ENCODE data around the gene TSPAN33.

The TSPAN33 gene

DNA sequence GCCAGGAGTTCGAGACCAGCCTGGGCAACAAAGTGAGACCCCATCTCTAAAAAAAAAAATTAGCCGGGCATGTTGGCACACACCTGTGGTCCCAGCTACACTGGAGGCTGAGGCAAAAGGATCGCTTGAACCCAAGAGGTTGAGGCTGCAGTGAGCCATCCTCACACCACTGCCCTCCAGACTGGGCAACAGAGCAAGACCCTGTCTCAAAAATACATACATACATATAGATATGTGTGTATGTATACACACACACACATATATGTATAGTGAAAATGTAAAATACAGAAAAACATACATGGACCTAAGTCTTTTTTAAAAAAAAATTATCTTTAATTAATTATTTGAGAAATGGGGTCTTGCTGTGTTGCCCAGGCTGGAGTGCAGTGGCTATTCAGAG, 49.4 kb downstream of the TSPAN33 start:
- no peak overlapping the region for H2BK12ac ChIP-seq (ENCODE audit: low read length in 2 of 2)
- no peak overlapping the region for H3K18ac ChIP-seq (ENCODE audit: low read depth in 1 of 2, low read length in 2 of 2)
- no peak overlapping the region for H3K4me2 ChIP-seq (ENCODE audit: low read length, poor library complexity, severe bottlenecking)
- no peak overlapping the region for H2BK15ac ChIP-seq (ENCODE audit: low read depth, poor library complexity, severe bottlenecking)
- H2BK5ac ChIP-seq (ENCODE audit: low read depth, low read length, poor library complexity, severe bottlenecking), result no peak overlapping the region
- peaks cover 0 to 6% of the 10 kb centered on the region in 2 experiments for H3K36me3 ChIP-seq (ENCODE audit: control insufficient read depth in 1 of 2, insufficient read depth in 2 of 2, low read depth in 1 of 2, low read length in 2 of 2)
- WGBS, result 89% methylated on average over 2 of the region's 3 CpGs
- H2BK120ac ChIP-seq (ENCODE audit: low read depth, low read length), result no peak overlapping the region
- H3K4ac ChIP-seq (ENCODE audit: low read depth in 1 of 2, low read length in 2 of 2), result no peak overlapping the region
- DNase-seq, result no peak
- H3K9me3 ChIP-seq (ENCODE audit: control insufficient read depth, low read length), result no peaks in the 10 kb centered on the region
- peaks cover 35% of the 10 kb centered on the region for H3K79me1 ChIP-seq (replicated peaks; ENCODE audit: low read length, poor library complexity, severe bottlenecking)
- no peak overlapping the region for H3K27ac ChIP-seq (ENCODE audit: low read length, poor library complexity, severe bottlenecking)
- H3K4me3 ChIP-seq (ENCODE audit: insufficient read depth in 1 of 2, low read depth in 1 of 2, low read length in 2 of 2), result no peak overlapping the region
- peaks cover 0 to 32% of the 10 kb centered on the region in 2 experiments for H3K27me3 ChIP-seq (ENCODE audit: control insufficient read depth in 1 of 2, insufficient read depth in 1 of 2, low read length in 2 of 2)
- H3K9ac ChIP-seq (ENCODE audit: low read length), result no peak overlapping the region
- peaks cover 5% of the 10 kb centered on the region for H3K4me1 ChIP-seq (ENCODE audit: control insufficient read depth, insufficient read depth, low read depth, low read length)
- H4K8ac ChIP-seq (ENCODE audit: low read length), result no peak overlapping the region
- H4K91ac ChIP-seq (ENCODE audit: low read length), result no peak overlapping the region
- no peak overlapping the region for H3K14ac ChIP-seq (ENCODE audit: low read length in 2 of 2)
- H3K23ac ChIP-seq (ENCODE audit: low read length in 2 of 2), result no peak overlapping the region
- no peak overlapping the region for H2AK5ac ChIP-seq (ENCODE audit: low read length, severe bottlenecking)
- no peak overlapping the region for H2AFZ ChIP-seq (ENCODE audit: low read depth, low read length)

DNA sequence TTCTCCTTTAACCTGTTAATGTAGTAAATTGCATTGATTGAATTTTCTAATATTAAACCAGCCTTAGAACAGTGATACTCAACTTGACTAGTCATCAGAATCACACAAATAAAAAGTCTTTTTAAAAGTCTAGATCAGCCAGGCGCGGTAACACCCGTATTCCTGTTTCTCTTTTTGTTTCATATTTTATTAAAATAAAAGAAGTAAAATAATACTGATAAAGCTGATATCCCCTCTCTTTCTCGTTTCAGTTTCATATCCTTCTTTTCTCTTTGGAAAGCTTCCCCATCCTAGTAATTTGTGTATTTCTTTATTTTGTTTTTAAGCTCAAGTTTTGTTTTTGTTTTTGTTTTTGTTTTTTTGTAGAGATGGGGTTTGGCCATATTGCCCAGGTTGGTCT, 53.3 kb downstream of the TSPAN33 start:
- Histone ChIP-seq H3K27me3 (ENCODE audit: control insufficient read depth in 1 of 2, insufficient read depth in 1 of 2, low read length in 2 of 2) (no peaks in the 10 kb centered on the region), H3K23ac (ENCODE audit: low read length in 2 of 2) (no peak overlapping the region), H4K8ac (ENCODE audit: low read length) (no peak overlapping the region)

DNA sequence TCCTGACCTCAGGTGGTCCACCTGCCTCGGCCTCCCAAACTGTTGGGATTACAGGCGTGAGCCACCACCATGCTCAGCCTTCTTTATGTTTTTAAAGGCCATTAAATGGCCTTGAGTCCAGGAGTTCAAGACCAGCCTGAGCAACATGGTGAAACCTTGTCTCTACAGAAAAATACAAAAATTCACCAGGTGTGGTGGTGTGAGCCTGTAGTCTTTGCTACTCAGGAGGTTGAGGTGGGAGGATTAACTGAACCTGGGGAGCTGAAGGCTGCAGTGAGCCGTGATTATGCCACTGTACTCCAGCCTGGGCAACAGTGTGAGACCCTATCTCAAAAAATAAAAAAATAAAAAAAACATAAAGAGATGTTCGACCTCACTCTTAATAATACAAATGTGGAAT, 54.9 kb downstream of the TSPAN33 start:
- peaks cover 2% of the 10 kb centered on the region for H3K4me1 ChIP-seq (ENCODE audit: control insufficient read depth, insufficient read depth, low read depth, low read length)
- H3K4me2 ChIP-seq (ENCODE audit: low read length, poor library complexity, severe bottlenecking), result no peak overlapping the region
- no peak overlapping the region for H3K4me3 ChIP-seq (ENCODE audit: insufficient read depth in 1 of 2, low read depth in 1 of 2, low read length in 2 of 2)
- peaks cover 21% of the 10 kb centered on the region for H3K79me1 ChIP-seq (replicated peaks; ENCODE audit: low read length, poor library complexity, severe bottlenecking)
- no peak overlapping the region for H2BK15ac ChIP-seq (ENCODE audit: low read depth, poor library complexity, severe bottlenecking)
- WGBS, result 100% methylated on average over 3 of the region's 4 CpGs
- no peak overlapping the region for H2AFZ ChIP-seq (ENCODE audit: low read depth, low read length)
- H3K23ac ChIP-seq (ENCODE audit: low read length in 2 of 2), result no peak overlapping the region
- no peak for DNase-seq
- H3K27me3 ChIP-seq (ENCODE audit: control insufficient read depth in 1 of 2, insufficient read depth in 1 of 2, low read length in 2 of 2), result no peaks in the 10 kb centered on the region
- H3K18ac ChIP-seq (ENCODE audit: low read depth in 1 of 2, low read length in 2 of 2), result no peak overlapping the region
- H3K14ac ChIP-seq (ENCODE audit: low read length in 2 of 2), result no peak overlapping the region
- H2AK5ac ChIP-seq (ENCODE audit: low read length, severe bottlenecking), result no peak overlapping the region
- no peak overlapping the region for H2BK120ac ChIP-seq (ENCODE audit: low read depth, low read length)
- no peak overlapping the region for H3K4ac ChIP-seq (ENCODE audit: low read depth in 1 of 2, low read length in 2 of 2)
- H3K9ac ChIP-seq (ENCODE audit: low read length), result no peak overlapping the region
- no peak overlapping the region for H2BK12ac ChIP-seq (ENCODE audit: low read length in 2 of 2)
- peaks cover 0 to 10% of the 10 kb centered on the region in 2 experiments for H3K36me3 ChIP-seq (ENCODE audit: control insufficient read depth in 1 of 2, insufficient read depth in 2 of 2, low read depth in 1 of 2, low read length in 2 of 2)
- no peaks in the 10 kb centered on the region for H3K9me3 ChIP-seq (ENCODE audit: control insufficient read depth, low read length)
- no peak overlapping the region for H4K91ac ChIP-seq (ENCODE audit: low read length)
- no peak overlapping the region for H4K8ac ChIP-seq (ENCODE audit: low read length)
- H3K27ac ChIP-seq (ENCODE audit: low read length, poor library complexity, severe bottlenecking), result no peak overlapping the region
- no peak overlapping the region for H2BK5ac ChIP-seq (ENCODE audit: low read depth, low read length, poor library complexity, severe bottlenecking)

More for the DNA sequence above, 53.3 kb downstream of the TSPAN33 start:
- no peak overlapping the region for H2BK120ac ChIP-seq (ENCODE audit: low read depth, low read length)
- H3K4me2 ChIP-seq (ENCODE audit: low read length, poor library complexity, severe bottlenecking), result no peak overlapping the region
- H3K36me3 ChIP-seq (ENCODE audit: control insufficient read depth in 1 of 2, insufficient read depth in 2 of 2, low read depth in 1 of 2, low read length in 2 of 2), result peaks cover 0 to 7% of the 10 kb centered on the region in 2 experiments
- H3K18ac ChIP-seq (ENCODE audit: low read depth in 1 of 2, low read length in 2 of 2), result no peak overlapping the region
- no peak overlapping the region for H2BK5ac ChIP-seq (ENCODE audit: low read depth, low read length, poor library complexity, severe bottlenecking)
- no peak overlapping the region for H2AFZ ChIP-seq (ENCODE audit: low read depth, low read length)
- WGBS, result no CpG with 5 or more reads among the region's 4 CpGs
- no peak overlapping the region for H3K4me3 ChIP-seq (ENCODE audit: insufficient read depth in 1 of 2, low read depth in 1 of 2, low read length in 2 of 2)
- H4K91ac ChIP-seq (ENCODE audit: low read length), result no peak overlapping the region
- H3K79me1 ChIP-seq (replicated peaks; ENCODE audit: low read length, poor library complexity, severe bottlenecking), result peaks cover 22% of the 10 kb centered on the region
- H3K9ac ChIP-seq (ENCODE audit: low read length), result no peak overlapping the region
- H2AK5ac ChIP-seq (ENCODE audit: low read length, severe bottlenecking), result no peak overlapping the region
- no peaks in the 10 kb centered on the region for H3K9me3 ChIP-seq (ENCODE audit: control insufficient read depth, low read length)
- H3K4me1 ChIP-seq (ENCODE audit: control insufficient read depth, insufficient read depth, low read depth, low read length), result no peaks in the 10 kb centered on the region
- H3K27ac ChIP-seq (ENCODE audit: low read length, poor library complexity, severe bottlenecking), result no peak overlapping the region
- no peak for DNase-seq
- no peak overlapping the region for H2BK12ac ChIP-seq (ENCODE audit: low read length in 2 of 2)
- no peak overlapping the region for H3K4ac ChIP-seq (ENCODE audit: low read depth in 1 of 2, low read length in 2 of 2)
- H3K14ac ChIP-seq (ENCODE audit: low read length in 2 of 2), result no peak overlapping the region
- H2BK15ac ChIP-seq (ENCODE audit: low read depth, poor library complexity, severe bottlenecking), result no peak overlapping the region

DNA sequence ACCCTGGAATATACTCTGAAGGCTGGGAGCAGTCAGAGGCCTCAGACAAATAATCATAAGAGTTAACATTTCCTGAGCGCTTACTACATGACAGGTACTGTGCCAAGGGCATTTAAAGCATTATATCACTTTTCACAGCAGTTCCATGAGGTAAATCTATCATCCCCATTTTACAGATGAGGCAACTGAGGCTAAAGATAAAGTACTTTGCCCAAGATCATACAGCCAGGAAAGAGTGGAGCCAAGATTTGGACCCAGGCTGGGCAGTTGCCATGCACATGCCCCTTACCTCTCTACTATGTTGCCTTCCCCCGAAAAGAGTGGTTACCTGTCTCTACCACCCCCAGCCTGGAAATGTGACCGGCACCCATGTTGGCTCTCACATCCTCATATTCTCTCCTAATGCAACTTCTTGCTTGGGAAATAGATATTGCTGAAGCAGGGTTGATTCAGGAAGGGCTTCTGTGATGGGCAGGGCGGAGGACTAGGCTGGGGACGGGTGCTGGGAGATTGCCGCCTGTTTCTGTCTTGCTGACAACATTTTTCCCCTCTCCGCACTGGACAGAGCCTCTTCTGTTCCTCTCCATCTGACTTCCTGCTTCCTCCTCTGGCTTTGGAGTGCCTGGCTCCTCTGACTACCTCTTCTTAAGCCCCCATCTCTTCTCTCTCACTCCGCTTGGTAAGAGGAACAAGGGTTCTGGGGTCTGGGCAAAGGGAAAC, 57.7 kb downstream of the TSPAN33 start:
- Histone ChIP-seq H3K4me2 (ENCODE audit: low read length, poor library complexity, severe bottlenecking) (no peak overlapping the region), H4K91ac (ENCODE audit: low read length) (no peak overlapping the region), H3K9me3 (ENCODE audit: control insufficient read depth, low read length) (no peaks in the 10 kb centered on the region), H3K23ac (ENCODE audit: low read length in 2 of 2) (no peak overlapping the region), H3K9ac (ENCODE audit: low read length) (no peak overlapping the region), H2BK15ac (ENCODE audit: low read depth, poor library complexity, severe bottlenecking) (no peak overlapping the region), H3K18ac (ENCODE audit: low read depth in 1 of 2, low read length in 2 of 2) (no peak overlapping the region), H2BK12ac (ENCODE audit: low read length in 2 of 2) (no peak overlapping the region), H2AFZ (ENCODE audit: low read depth, low read length) (no peak overlapping the region), H3K27me3 (ENCODE audit: control insufficient read depth in 1 of 2, insufficient read depth in 1 of 2, low read length in 2 of 2) (no peaks in the 10 kb centered on the region), H3K79me1 (replicated peaks; ENCODE audit: low read length, poor library complexity, severe bottlenecking) (peaks cover 19% of the 10 kb centered on the region), H2AK5ac (ENCODE audit: low read length, severe bottlenecking) (no peak overlapping the region), H3K14ac (ENCODE audit: low read length in 2 of 2) (no peak overlapping the region), H3K27ac (ENCODE audit: low read length, poor library complexity, severe bottlenecking) (no peak overlapping the region), H3K4me1 (ENCODE audit: control insufficient read depth, insufficient read depth, low read depth, low read length) (peaks cover 2% of the 10 kb centered on the region), H2BK120ac (ENCODE audit: low read depth, low read length) (no peak overlapping the region), H3K4me3 (ENCODE audit: insufficient read depth in 1 of 2, low read depth in 1 of 2, low read length in 2 of 2) (no peak overlapping the region), H4K8ac (ENCODE audit: low read length) (no peak overlapping the region), H3K4ac (ENCODE audit: low read depth in 1 of 2, low read length in 2 of 2) (no peak overlapping the region), H3K36me3 (ENCODE audit: control insufficient read depth in 1 of 2, insufficient read depth in 2 of 2, low read depth in 1 of 2, low read length in 2 of 2) (peaks cover 0 to 32% of the 10 kb centered on the region in 2 experiments), H2BK5ac (ENCODE audit: low read depth, low read length, poor library complexity, severe bottlenecking) (no peak overlapping the region)
- DNase-seq, result no peak
- WGBS, result 92% methylated on average over 5 of the region's 8 CpGs

All from mesenchymal stem cell (in vitro differentiated cells and primary cell).